ELF-1 (cell line): ENCODE measurements around the gene ATP8B2.
"Not testable (repeated sequence)": the region's sequence is repeated elsewhere in the genome, so short reads cannot be mapped to it uniquely, and the experiment has no call there.

Source experiments
- DNase-seq: peaks from one replicate; pipeline ENCODE4 v3.0.0-alpha.2; 2016; ENCODE audit warnings: low read depth, low spot score

Gene ATP8B2

GRCh38 chr1:154324669-154325582, at the start of gene ATP8B2:
TSS of gene ATP8B2 (plus strand) at chr1:154325525. CDS start at chr1:154328142, 2,617 bp downstream.
- DNase-seq = peak; percentile 90

GRCh38 chr1:154276797-154277196, 48.5 kb upstream of the ATP8B2 start:
- peak; percentile 23 for DNase-seq

GRCh38 chr1:154287591-154287990, 37.7 kb upstream of the ATP8B2 start:
- DNase-seq = not testable (repeated sequence)

- DNase-seq = no peak
These were observed 36.7 kb upstream of the ATP8B2 start for GRCh38 chr1:154288661-154289060.

- no peak for DNase-seq
These were observed 34.4 kb upstream of the ATP8B2 start for GRCh38 chr1:154290921-154291320.

GRCh38 chr1:154295408-154296235, 29.7 kb upstream of the ATP8B2 start:
- DNase-seq = no peak

- DNase-seq = no peak
These were observed 23.7 kb upstream of the ATP8B2 start for GRCh38 chr1:154301582-154301981.

GRCh38 chr1:154304664-154305337, 20.5 kb upstream of the ATP8B2 start:
- no peak for DNase-seq

GRCh38 chr1:154306151-154306550, 19.2 kb upstream of the ATP8B2 start:
- no peak for DNase-seq

- DNase-seq = not testable (repeated sequence)
These were observed 17.6 kb upstream of the ATP8B2 start for GRCh38 chr1:154307670-154308270.

- DNase-seq = not testable (repeated sequence)
These were observed 16.2 kb upstream of the ATP8B2 start for GRCh38 chr1:154309136-154309535.

- DNase-seq = not testable (repeated sequence)
These were observed 12.9 kb upstream of the ATP8B2 start for GRCh38 chr1:154312229-154313065.

GRCh38 chr1:154313066-154313356, 12.3 kb upstream of the ATP8B2 start:
- no peak for DNase-seq

GRCh38 chr1:154314226-154314625, 11.1 kb upstream of the ATP8B2 start:
- DNase-seq = not testable (repeated sequence)

GRCh38 chr1:154316704-154317103, 8.6 kb upstream of the ATP8B2 start:
- no peak for DNase-seq

GRCh38 chr1:154318386-154318785, 6.9 kb upstream of the ATP8B2 start:
- no peak for DNase-seq

GRCh38 chr1:154320882-154321608, 4.3 kb upstream of the ATP8B2 start, which contains the start of gene AQP10:
TSS of gene AQP10 (plus strand) at chr1:154321093. CDS start at chr1:154321156, 63 bp downstream.
- peak; percentile 58 for DNase-seq

GRCh38 chr1:154321609-154321934, 3.8 kb upstream of the ATP8B2 start:
- not testable (repeated sequence) for DNase-seq

- no peak for DNase-seq
These were observed 1.8 kb upstream of the ATP8B2 start for GRCh38 chr1:154323493-154323892.

GRCh38 chr1:154324241-154324640, 1.1 kb upstream of the ATP8B2 start:
- no peak for DNase-seq
